Central memory CD8-positive, alpha-beta T cell (primary cell): Measurements from ENCODE around the gene NEIL1.
A peak's percentile ranks its signal among the peaks of the same experiment; 100 is the strongest.
"Not testable (repeated sequence)": the region's sequence is repeated elsewhere in the genome, so short reads cannot be mapped to it uniquely, and the experiment has no call there.

Experiments
- ATAC-seq: fragments of 150-1000 bp; cut with Tn5 transposase; replicated peaks from 2 replicates; pipeline ENCODE4 v1.10.0; 2022; ENCODE audit warnings: mild to moderate bottlenecking, moderate FRiP score, moderate number of reproducible peaks; ENCODE audit not compliant: poor library complexity, severe bottlenecking; ENCODE audit errors: extremely low read depth
- DNase-seq, 2 donors: peaks; one replicate each; pipeline ENCODE4 v3.0.0; 2021; ENCODE audit warnings: low spot score in 2 of 2
- H3K27ac Mint-ChIP-seq: one replicate; pipeline ENCODE4 v1.8.0; 2022; ENCODE audit warnings: low read depth, mild to moderate bottlenecking, moderate library complexity, mixed read lengths
- H3K27me3 Mint-ChIP-seq: one replicate; pipeline ENCODE4 v1.8.0; 2022; ENCODE audit warnings: mixed read lengths
- H3K36me3 Mint-ChIP-seq: one replicate; pipeline ENCODE4 v1.8.0; 2022; ENCODE audit warnings: mild to moderate bottlenecking, moderate library complexity, mixed read lengths; ENCODE audit not compliant: insufficient read depth
- H3K4me1 Mint-ChIP-seq: one replicate; pipeline ENCODE4 v1.8.0; 2022; ENCODE audit warnings: mixed read lengths
- H3K4me3 Mint-ChIP-seq: one replicate; pipeline ENCODE4 v1.8.0; 2022; ENCODE audit warnings: mild to moderate bottlenecking, moderate library complexity, mixed read lengths
- H3K9me3 Mint-ChIP-seq: one replicate; pipeline ENCODE4 v1.8.0; 2022; ENCODE audit warnings: mixed read lengths

Gene NEIL1

GRCh38 chr15:75339531-75340240 is 7.2 kb upstream of the NEIL1 start:
- Mint-ChIP-seq H3K36me3 (peaks cover 11% of the 10 kb centered on the region), H3K9me3 (no peaks in the 10 kb centered on the region), H3K27ac (no peak overlapping the region), H3K4me1 (peaks cover 20% of the 10 kb centered on the region), H3K4me3 (no peak overlapping the region), H3K27me3 (no peaks in the 10 kb centered on the region)
- ATAC-seq (no peak), DNase-seq (no peak)

GRCh38 chr15:75342221-75342620 is 4.6 kb upstream of the NEIL1 start:
- H3K27me3 Mint-ChIP-seq, result no peaks in the 10 kb centered on the region
- H3K9me3 Mint-ChIP-seq, result no peaks in the 10 kb centered on the region
- DNase-seq, result no peak
- no peak for ATAC-seq
- H3K27ac Mint-ChIP-seq, result no peak overlapping the region
- H3K4me3 Mint-ChIP-seq, result no peak overlapping the region
- H3K4me1 Mint-ChIP-seq, result peaks cover 6% of the 10 kb centered on the region
- peaks cover 10% of the 10 kb centered on the region for H3K36me3 Mint-ChIP-seq

- DNase-seq, H3K4me3 Mint-ChIP-seq, H3K4me1 Mint-ChIP-seq, ATAC-seq, H3K27ac Mint-ChIP-seq, H3K9me3 Mint-ChIP-seq, H3K27me3 Mint-ChIP-seq: not testable (repeated sequence)
- H3K36me3 Mint-ChIP-seq, result peaks cover 11% of the 10 kb centered on the region
Measured at GRCh38 chr15:75343953-75344352, 2.9 kb upstream of the NEIL1 start.

- Mint-ChIP-seq H3K27me3 (no peaks in the 10 kb centered on the region), H3K27ac (peak overlapping the region; percentile 88), H3K9me3 (no peaks in the 10 kb centered on the region), H3K36me3 (peaks cover 20% of the 10 kb centered on the region), H3K4me1 (peaks cover 28% of the 10 kb centered on the region), H3K4me3 (peak overlapping the region; percentile 78)
- ATAC-seq, result peak; percentile 40
- DNase-seq, result peak in 1 of 2 donors; percentile 49
Measured at GRCh38 chr15:75347222-75348033, 589 bp downstream of the NEIL1 start.

- DNase-seq (no peak), ATAC-seq (no peak)
- Mint-ChIP-seq H3K27ac (peak overlapping the region; percentile 87), H3K27me3 (no peaks in the 10 kb centered on the region), H3K36me3 (peaks cover 21% of the 10 kb centered on the region), H3K9me3 (no peaks in the 10 kb centered on the region), H3K4me1 (peaks cover 28% of the 10 kb centered on the region), H3K4me3 (peak overlapping the region; percentile 78)
Measured at GRCh38 chr15:75348034-75348561, 1.3 kb downstream of the NEIL1 start.

GRCh38 chr15:75348562-75349350 is 1.9 kb downstream of the NEIL1 start:
- Mint-ChIP-seq H3K27me3 (no peaks in the 10 kb centered on the region), H3K27ac (peak overlapping the region; percentile 87), H3K9me3 (no peaks in the 10 kb centered on the region), H3K4me1 (peaks cover 28% of the 10 kb centered on the region), H3K4me3 (peak overlapping the region; percentile 78), H3K36me3 (peaks cover 24% of the 10 kb centered on the region)
- DNase-seq, result no peak
- ATAC-seq, result no peak

GRCh38 chr15:75349351-75349669 is 2.5 kb downstream of the NEIL1 start:
- DNase-seq, ATAC-seq, H3K27me3 Mint-ChIP-seq, H3K9me3 Mint-ChIP-seq: not testable (repeated sequence)
- Mint-ChIP-seq H3K36me3 (peaks cover 28% of the 10 kb centered on the region), H3K4me1 (peaks cover 28% of the 10 kb centered on the region), H3K27ac (peak overlapping the region; percentile 87), H3K4me3 (peak overlapping the region; percentile 78)

- Mint-ChIP-seq H3K27ac (peak overlapping the region; percentile 87), H3K9me3 (no peaks in the 10 kb centered on the region), H3K4me1 (peaks cover 28% of the 10 kb centered on the region), H3K4me3 (peak overlapping the region; percentile 78), H3K27me3 (no peaks in the 10 kb centered on the region), H3K36me3 (peaks cover 30% of the 10 kb centered on the region)
- DNase-seq, result peak; percentile 72 to 90
- peak; percentile 94 for ATAC-seq
Measured at GRCh38 chr15:75349851-75350588, 3.2 kb downstream of the NEIL1 start.

- H3K27me3 Mint-ChIP-seq, result no peaks in the 10 kb centered on the region
- H3K27ac Mint-ChIP-seq, result peak overlapping the region; percentile 87
- H3K9me3 Mint-ChIP-seq, result no peaks in the 10 kb centered on the region
- H3K4me3 Mint-ChIP-seq, result no peak overlapping the region
- H3K4me1 Mint-ChIP-seq, result peaks cover 28% of the 10 kb centered on the region
- no peak for ATAC-seq
- H3K36me3 Mint-ChIP-seq, result peaks cover 32% of the 10 kb centered on the region
- DNase-seq, result no peak
Measured at GRCh38 chr15:75350601-75351361, 3.9 kb downstream of the NEIL1 start.

GRCh38 chr15:75352186-75353080 is 5.6 kb downstream of the NEIL1 start:
- H3K9me3 Mint-ChIP-seq, result no peaks in the 10 kb centered on the region
- H3K27me3 Mint-ChIP-seq, result no peaks in the 10 kb centered on the region
- DNase-seq (no peak), ATAC-seq (no peak)
- peak overlapping the region; percentile 49 for H3K27ac Mint-ChIP-seq
- H3K4me3 Mint-ChIP-seq, result no peak overlapping the region
- H3K4me1 Mint-ChIP-seq, result peaks cover 20% of the 10 kb centered on the region
- H3K36me3 Mint-ChIP-seq, result peaks cover 29% of the 10 kb centered on the region

- no peaks in the 10 kb centered on the region for H3K27me3 Mint-ChIP-seq
- DNase-seq (no peak), ATAC-seq (no peak)
- no peak overlapping the region for H3K27ac Mint-ChIP-seq
- H3K9me3 Mint-ChIP-seq, result no peaks in the 10 kb centered on the region
- peaks cover 34% of the 10 kb centered on the region for H3K36me3 Mint-ChIP-seq
- peaks cover 19% of the 10 kb centered on the region for H3K4me1 Mint-ChIP-seq
- no peak overlapping the region for H3K4me3 Mint-ChIP-seq
Measured at GRCh38 chr15:75353604-75354003, 6.8 kb downstream of the NEIL1 start.
